Mesenchymal stem cell (in vitro differentiated cells and primary cell): ENCODE measurements around the gene KCNMB1.

Experiments
- DNase-seq: peaks from one replicate; pipeline ENCODE4 v3.0.0-alpha.2; 2013
- H2AFZ ChIP-seq: one replicate; pipeline ENCODE4 v1.6.1; 2013; ENCODE audit warnings: low read depth, mild to moderate bottlenecking, control low read depth, inconsistent platforms, low read length, moderate library complexity
- H2AK5ac ChIP-seq: 2 replicates; pipeline ENCODE4 v1.6.1; 2013; ENCODE audit warnings: low read length, moderate library complexity, mild to moderate bottlenecking, inconsistent platforms; ENCODE audit not compliant: severe bottlenecking
- H2BK120ac ChIP-seq: one replicate; pipeline ENCODE4 v1.6.1; 2013; ENCODE audit warnings: low read depth, mild to moderate bottlenecking, inconsistent platforms, low read length, moderate library complexity
- H2BK12ac ChIP-seq, 2 experiments: one replicate each; pipeline ENCODE4 v1.6.1; 2013; ENCODE audit warnings: inconsistent platforms in 2 of 2, low read length in 2 of 2, mild to moderate bottlenecking in 2 of 2, moderate library complexity in 2 of 2, control low read depth in 1 of 2
- H2BK15ac ChIP-seq: one replicate; pipeline ENCODE4 v1.6.1; 2013; ENCODE audit warnings: mild to moderate bottlenecking, low read depth, inconsistent platforms; ENCODE audit not compliant: poor library complexity, severe bottlenecking
- H2BK5ac ChIP-seq: 2 replicates; pipeline ENCODE4 v1.6.1; 2013; ENCODE audit warnings: low read depth, mild to moderate bottlenecking, low read length, control low read depth, inconsistent platforms; ENCODE audit not compliant: poor library complexity, severe bottlenecking
- H3K14ac ChIP-seq, 2 experiments: one replicate each; pipeline ENCODE4 v1.6.1; 2013; ENCODE audit warnings: inconsistent platforms in 2 of 2, low read length in 2 of 2, control low read depth in 1 of 2, mild to moderate bottlenecking in 1 of 2, moderate library complexity in 1 of 2
- H3K18ac ChIP-seq, 2 experiments: one replicate each; pipeline ENCODE4 v1.6.1; 2013; ENCODE audit warnings: inconsistent platforms in 2 of 2, low read length in 2 of 2, control low read depth in 1 of 2, low read depth in 1 of 2, mild to moderate bottlenecking in 1 of 2
- H3K23ac ChIP-seq, 2 experiments: one replicate each; pipeline ENCODE4 v1.6.1; 2013; ENCODE audit warnings: inconsistent platforms in 2 of 2, low read length in 2 of 2, mild to moderate bottlenecking in 2 of 2, moderate library complexity in 2 of 2, control low read depth in 1 of 2
- H3K27ac ChIP-seq: 2 replicates; pipeline ENCODE4 v1.5.1; 2013; ENCODE audit warnings: mild to moderate bottlenecking, moderate library complexity, low read length, control low read depth, inconsistent platforms; ENCODE audit not compliant: poor library complexity, severe bottlenecking
- H3K27me3 ChIP-seq, 2 experiments: 2 replicates each; pipeline versions ENCODE4 v1.6.1 to v1.7.0; 2013; ENCODE audit warnings: low read length in 2 of 2, mild to moderate bottlenecking in 2 of 2, moderate library complexity in 2 of 2, control low read depth in 1 of 2, inconsistent platforms in 1 of 2; ENCODE audit not compliant: control insufficient read depth in 1 of 2, insufficient read depth in 1 of 2
- H3K36me3 ChIP-seq, 2 experiments: 2 replicates each; pipeline versions ENCODE4 v1.6.1 to v1.7.0; 2013; ENCODE audit warnings: low read length in 2 of 2, control low read depth in 1 of 2, inconsistent platforms in 1 of 2, low read depth in 1 of 2, mild to moderate bottlenecking in 1 of 2; ENCODE audit not compliant: insufficient read depth in 2 of 2, control insufficient read depth in 1 of 2
- H3K4ac ChIP-seq, 2 experiments: one replicate each; pipeline ENCODE4 v1.6.1; 2013; ENCODE audit warnings: inconsistent platforms in 2 of 2, low read length in 2 of 2, mild to moderate bottlenecking in 2 of 2, moderate library complexity in 2 of 2, control low read depth in 1 of 2, low read depth in 1 of 2
- H3K4me1 ChIP-seq: 2 replicates; pipeline ENCODE4 v1.6.1; 2013; ENCODE audit warnings: low read depth, low read length, control low read depth; ENCODE audit not compliant: control insufficient read depth, insufficient read depth
- H3K4me2 ChIP-seq: 2 replicates; pipeline ENCODE4 v1.6.1; 2013; ENCODE audit warnings: low read length, mild to moderate bottlenecking, inconsistent platforms; ENCODE audit not compliant: poor library complexity, severe bottlenecking
- H3K4me3 ChIP-seq, 2 experiments: 2 replicates each; pipeline versions ENCODE4 v1.5.1 to v1.7.0; 2013; ENCODE audit warnings: low read length in 2 of 2, mild to moderate bottlenecking in 2 of 2, control low read depth in 1 of 2, low read depth in 1 of 2; ENCODE audit not compliant: insufficient read depth in 1 of 2
- H3K79me1 ChIP-seq: replicated peaks from 2 replicates; pipeline ENCODE4 v1.6.1; 2013; ENCODE audit warnings: mild to moderate bottlenecking, control low read depth, low read length, inconsistent platforms; ENCODE audit not compliant: poor library complexity, severe bottlenecking
- H3K9ac ChIP-seq: 2 replicates; pipeline ENCODE4 v1.7.0; 2013; ENCODE audit warnings: mild to moderate bottlenecking, low read length, moderate library complexity
- H3K9me3 ChIP-seq: 2 replicates; pipeline ENCODE4 v1.7.0; 2013; ENCODE audit warnings: mild to moderate bottlenecking, low read length; ENCODE audit not compliant: control insufficient read depth
- H4K8ac ChIP-seq: one replicate; pipeline ENCODE4 v1.6.1; 2013; ENCODE audit warnings: inconsistent platforms, mild to moderate bottlenecking, low read length, moderate library complexity
- H4K91ac ChIP-seq: one replicate; pipeline ENCODE4 v1.6.1; 2013; ENCODE audit warnings: mild to moderate bottlenecking, low read length, inconsistent platforms
- whole genome bisulfite sequencing: methylation state at CpG from one replicate; pipeline ENCODE4 v1.1.7; 2013; ENCODE audit warnings: mixed read lengths; 5-methylcytosine and 5-hydroxymethylcytosine counted together

KCNMB1 gene

DNA sequence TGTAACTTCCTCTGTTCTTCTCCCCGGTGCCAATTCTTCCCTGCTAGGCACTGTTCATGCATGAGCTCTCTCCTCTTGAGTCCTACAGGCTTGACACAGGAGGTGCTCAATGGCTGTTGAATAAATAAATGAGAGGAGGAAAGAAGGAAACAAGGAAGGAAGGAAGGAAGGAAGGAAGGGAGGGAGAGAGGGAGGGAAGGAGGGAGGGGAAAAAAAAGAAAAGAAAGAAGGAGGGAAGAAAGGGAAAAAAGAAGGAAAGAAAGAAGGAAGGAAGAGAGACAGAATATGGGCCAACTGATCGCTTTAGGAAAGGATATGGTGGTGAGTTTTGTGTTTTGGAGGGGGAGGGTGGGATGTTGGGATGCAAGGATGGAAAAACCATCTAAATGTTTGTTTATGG is 6.4 kb downstream of the KCNMB1 start:
- WGBS, result 80% methylated on average over 2 of the region's 2 CpGs

DNA sequence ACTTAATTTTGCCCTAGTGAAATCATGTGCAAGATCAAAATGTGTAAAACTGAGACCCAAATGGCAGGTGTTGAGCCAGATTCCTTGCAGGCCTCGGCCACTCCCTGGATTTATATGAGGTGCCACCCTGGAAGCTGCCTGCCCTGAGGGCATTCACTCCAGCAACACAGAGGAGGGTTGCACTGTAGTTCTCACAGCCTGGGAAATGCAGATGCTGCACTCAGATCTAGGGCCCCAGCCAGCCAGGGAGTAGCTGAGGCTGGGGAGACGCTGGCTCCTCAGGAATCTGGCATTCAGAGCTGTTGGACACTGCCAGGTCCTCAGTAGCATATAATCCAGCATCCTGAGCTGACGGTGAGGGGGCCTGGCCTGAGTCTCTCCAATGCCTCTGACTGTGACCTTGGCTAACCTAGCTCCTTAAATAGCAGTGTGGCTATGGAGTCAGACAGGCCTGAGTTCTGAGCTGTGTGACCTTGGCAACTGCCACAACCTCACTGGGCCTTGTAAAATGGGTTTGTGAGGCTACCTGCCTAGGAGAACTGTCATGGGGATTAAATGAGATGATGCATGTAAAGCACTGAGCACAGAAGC is 8.7 kb downstream of the KCNMB1 start:
- Histone ChIP-seq H3K36me3 (no peaks in the 10 kb centered on the region), H3K4ac (no peak overlapping the region), H2AFZ (no peak overlapping the region), H3K14ac (no peak overlapping the region), H3K9ac (no peak overlapping the region), H4K91ac (no peak overlapping the region), H2AK5ac (no peak overlapping the region), H3K4me2 (no peak overlapping the region), H2BK120ac (no peak overlapping the region), H3K4me3 (no peak overlapping the region), H3K18ac (no peak overlapping the region), H2BK12ac (no peak overlapping the region), H3K27me3 (peaks cover 8 to 39% of the 10 kb centered on the region in 2 experiments), H3K27ac (no peak overlapping the region), H3K4me1 (no peaks in the 10 kb centered on the region), H2BK5ac (no peak overlapping the region), H3K79me1 (no peaks in the 10 kb centered on the region), H3K23ac (no peak overlapping the region), H2BK15ac (no peak overlapping the region), H4K8ac (no peak overlapping the region), H3K9me3 (no peaks in the 10 kb centered on the region)
- no peak for DNase-seq
- WGBS, result 66% methylated on average over 3 of the region's 3 CpGs

More for the DNA sequence above, 6.4 kb downstream of the KCNMB1 start:
- H2AK5ac ChIP-seq, result no peak overlapping the region
- H2BK120ac ChIP-seq, result no peak overlapping the region
- no peak overlapping the region for H3K9ac ChIP-seq
- H3K9me3 ChIP-seq, result no peaks in the 10 kb centered on the region
- DNase-seq, result no peak
- no peak overlapping the region for H2AFZ ChIP-seq
- H3K79me1 ChIP-seq, result no peaks in the 10 kb centered on the region
- H3K4me3 ChIP-seq, result no peak overlapping the region
- H4K8ac ChIP-seq, result no peak overlapping the region
- H3K36me3 ChIP-seq, result no peaks in the 10 kb centered on the region
- no peak overlapping the region for H3K14ac ChIP-seq
- no peak overlapping the region for H2BK12ac ChIP-seq
- no peaks in the 10 kb centered on the region for H3K4me1 ChIP-seq
- H2BK5ac ChIP-seq, result no peak overlapping the region
- H3K4ac ChIP-seq, result no peak overlapping the region
- H3K4me2 ChIP-seq, result no peak overlapping the region
- H3K27ac ChIP-seq, result no peak overlapping the region
- peaks cover 13 to 56% of the 10 kb centered on the region in 2 experiments for H3K27me3 ChIP-seq
- H3K23ac ChIP-seq, result no peak overlapping the region
- no peak overlapping the region for H3K18ac ChIP-seq
- no peak overlapping the region for H2BK15ac ChIP-seq
- H4K91ac ChIP-seq, result no peak overlapping the region

DNA sequence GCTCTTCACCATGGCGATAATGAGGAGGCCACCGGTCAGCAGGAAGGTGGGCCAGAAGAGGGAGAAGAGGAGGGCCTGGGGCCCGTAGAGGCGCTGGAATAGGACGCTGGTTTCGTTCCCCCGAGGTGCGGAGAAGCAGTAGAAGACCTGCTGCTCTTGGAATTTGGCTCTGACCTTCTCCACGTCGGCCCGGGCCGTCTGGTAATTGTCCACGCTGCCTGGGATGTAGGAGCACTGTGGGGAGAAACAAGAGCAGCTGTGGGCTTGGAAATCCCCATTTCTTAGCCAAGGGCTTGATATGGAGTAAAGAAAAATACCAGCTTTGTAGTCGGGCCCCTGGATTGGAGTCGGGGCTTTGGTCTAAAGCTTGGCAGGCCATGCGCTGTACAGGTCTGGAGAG is 10.4 kb downstream of the KCNMB1 start:
- H3K4me2 ChIP-seq, result no peak overlapping the region
- no peak for DNase-seq
- WGBS, result 88% methylated on average over 16 of the region's 16 CpGs
- H4K8ac ChIP-seq, result no peak overlapping the region
- H4K91ac ChIP-seq, result no peak overlapping the region
- no peaks in the 10 kb centered on the region for H3K9me3 ChIP-seq
- no peak overlapping the region for H3K18ac ChIP-seq
- no peak overlapping the region for H3K14ac ChIP-seq
- no peak overlapping the region for H2AK5ac ChIP-seq
- H3K79me1 ChIP-seq, result no peaks in the 10 kb centered on the region
- no peak overlapping the region for H3K4me3 ChIP-seq
- no peak overlapping the region for H3K9ac ChIP-seq
- H3K36me3 ChIP-seq, result no peaks in the 10 kb centered on the region
- H3K4ac ChIP-seq, result no peak overlapping the region
- H3K27me3 ChIP-seq, result peaks cover 6 to 22% of the 10 kb centered on the region in 2 experiments
- no peaks in the 10 kb centered on the region for H3K4me1 ChIP-seq
- no peak overlapping the region for H2BK5ac ChIP-seq
- no peak overlapping the region for H2BK12ac ChIP-seq
- H3K23ac ChIP-seq, result no peak overlapping the region
- no peak overlapping the region for H2BK120ac ChIP-seq
- H2BK15ac ChIP-seq, result no peak overlapping the region
- H2AFZ ChIP-seq, result no peak overlapping the region
- no peak overlapping the region for H3K27ac ChIP-seq

DNA sequence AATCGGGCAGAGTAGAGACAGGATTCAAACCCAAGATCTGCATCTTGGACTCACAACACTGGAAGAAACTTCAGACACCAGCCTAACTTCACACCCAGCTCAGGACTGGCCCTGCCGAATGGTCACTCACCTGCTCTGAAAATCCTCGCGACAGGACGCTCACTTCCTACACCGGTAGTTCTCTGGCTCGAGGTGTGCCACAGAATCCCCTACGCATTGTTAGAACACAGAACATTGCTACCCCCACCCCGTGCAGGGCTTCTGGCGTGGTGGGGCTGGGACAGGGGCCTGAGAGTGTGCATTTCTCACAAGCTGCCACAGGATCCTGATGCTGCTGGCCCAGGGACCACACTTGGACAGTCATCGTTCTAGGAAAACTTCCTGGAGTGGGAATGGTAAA is 12.1 kb downstream of the KCNMB1 start:
- H4K91ac ChIP-seq, result no peak overlapping the region
- no peak overlapping the region for H2BK15ac ChIP-seq
- no peak overlapping the region for H2AFZ ChIP-seq
- H2AK5ac ChIP-seq, result no peak overlapping the region
- H3K27me3 ChIP-seq, result peaks cover 15 to 17% of the 10 kb centered on the region in 2 experiments
- no peak overlapping the region for H3K9ac ChIP-seq
- DNase-seq, result no peak
- H3K14ac ChIP-seq, result no peak overlapping the region
- H3K4me1 ChIP-seq, result no peaks in the 10 kb centered on the region
- WGBS, result 87% methylated on average over 8 of the region's 11 CpGs
- no peaks in the 10 kb centered on the region for H3K79me1 ChIP-seq
- no peak overlapping the region for H3K4me2 ChIP-seq
- no peaks in the 10 kb centered on the region for H3K36me3 ChIP-seq
- no peak overlapping the region for H3K4me3 ChIP-seq
- H3K9me3 ChIP-seq, result no peaks in the 10 kb centered on the region
- no peak overlapping the region for H3K4ac ChIP-seq
- no peak overlapping the region for H2BK5ac ChIP-seq
- no peak overlapping the region for H4K8ac ChIP-seq
- H3K27ac ChIP-seq, result no peak overlapping the region
- H3K18ac ChIP-seq, result no peak overlapping the region
- no peak overlapping the region for H3K23ac ChIP-seq
- H2BK120ac ChIP-seq, result no peak overlapping the region
- no peak overlapping the region for H2BK12ac ChIP-seq
